Stimulated activated naive B cell treated with anti-CD40 and anti-IgM and Interleukin-4, amounts not matched to agents 10 μg/mL and 1 μg/mL and 100 μg/mL, for 72 hours (primary cell): Measurements from ENCODE around the gene MAPK8IP3.
A peak's percentile ranks its signal among the peaks of the same experiment; 100 is the strongest.

Source experiments
- ATAC-seq, 2 donors: fragments of 150-1000 bp; cut with Tn5 transposase; replicated peaks; 2 replicates each; pipeline ENCODE4 v1.10.0; 2021; ENCODE audit warnings: moderate library complexity in 1 of 2
- DNase-seq: peaks from one replicate; pipeline ENCODE4 v3.0.0; 2021
- H3K27ac Mint-ChIP-seq: one replicate; pipeline ENCODE4 v1.8.0; 2022; ENCODE audit warnings: mild to moderate bottlenecking, mixed read lengths
- H3K27me3 Mint-ChIP-seq, 2 donors: one replicate each; pipeline ENCODE4 v1.8.0; 2022; ENCODE audit warnings: mixed read lengths in 2 of 2
- H3K36me3 Mint-ChIP-seq, 2 donors: one replicate each; pipeline ENCODE4 v1.8.0; 2022; ENCODE audit warnings: mixed read lengths in 2 of 2, mild to moderate bottlenecking in 1 of 2
- H3K4me1 Mint-ChIP-seq, 2 donors: one replicate each; pipeline ENCODE4 v1.8.0; 2022; ENCODE audit warnings: mixed read lengths in 2 of 2, mild to moderate bottlenecking in 1 of 2
- H3K4me3 Mint-ChIP-seq, 2 donors: one replicate each; pipeline ENCODE4 v1.8.0; 2022; ENCODE audit warnings: mild to moderate bottlenecking in 2 of 2, mixed read lengths in 2 of 2, moderate library complexity in 1 of 2
- H3K9me3 Mint-ChIP-seq, 2 donors: one replicate each; pipeline ENCODE4 v1.8.0; 2022; ENCODE audit warnings: mixed read lengths in 2 of 2, mild to moderate bottlenecking in 1 of 2

MAPK8IP3 gene

DNA sequence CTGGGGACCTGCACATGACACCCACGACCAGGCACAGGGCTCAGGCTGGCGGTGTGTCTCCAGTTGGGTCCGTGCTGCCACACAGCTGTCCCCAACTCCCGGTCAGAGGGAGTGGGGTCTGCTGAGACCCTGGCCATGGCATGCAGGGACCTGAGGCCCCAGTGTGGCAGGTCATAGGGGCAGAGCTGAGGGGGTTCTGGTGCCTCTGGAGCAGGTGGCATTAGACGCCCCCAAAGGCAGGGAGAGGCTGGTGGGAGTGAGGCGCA, 81.0 kb downstream of the MAPK8IP3 start:
- Mint-ChIP-seq H3K9me3 (no peaks in the 10 kb centered on the region), H3K4me1 (peaks cover 6 to 24% of the 10 kb centered on the region in 2 donors), H3K36me3 (peaks cover 16 to 22% of the 10 kb centered on the region in 2 donors), H3K27ac (no peak overlapping the region), H3K4me3 (no peak overlapping the region), H3K27me3 (no peaks in the 10 kb centered on the region)
- no peak for ATAC-seq
- no peak for DNase-seq

DNA sequence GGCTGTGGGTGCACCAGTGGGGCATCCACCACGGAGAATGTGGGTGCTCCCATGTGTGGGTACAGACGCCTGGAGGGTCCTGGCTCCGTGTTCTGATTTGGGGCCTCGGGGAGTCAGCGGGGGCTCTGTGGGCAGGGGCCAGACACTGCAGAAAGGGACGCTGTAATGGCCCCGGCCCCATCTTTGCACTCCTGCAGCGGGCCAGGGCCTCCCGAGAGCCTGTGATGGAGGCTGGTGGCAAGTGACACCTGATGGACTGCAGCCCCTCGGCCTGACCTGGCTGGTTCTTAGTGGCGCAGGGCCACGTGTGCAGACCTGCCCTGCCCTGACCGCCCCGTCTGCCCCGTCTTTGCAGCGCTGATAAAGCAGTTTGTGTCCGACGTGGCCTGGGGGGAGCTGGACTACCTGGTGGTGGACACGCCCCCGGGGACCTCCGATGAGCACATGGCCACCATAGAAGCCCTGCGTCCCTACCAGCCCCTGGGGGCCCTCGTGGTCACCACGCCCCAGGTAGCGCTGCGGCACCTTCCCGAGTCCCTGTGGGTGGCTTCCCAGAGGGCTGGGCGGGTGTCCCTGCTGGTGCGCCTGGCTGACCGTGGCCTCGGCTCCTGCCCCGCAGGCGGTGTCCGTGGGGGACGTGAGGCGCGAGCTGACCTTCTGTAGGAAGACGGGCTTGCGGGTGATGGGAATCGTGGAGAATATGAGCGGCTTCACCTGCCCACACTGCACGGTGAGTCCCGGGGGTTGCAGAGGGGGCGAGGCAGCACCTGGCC, 81.5 kb downstream of the MAPK8IP3 start:
- peaks cover 16 to 23% of the 10 kb centered on the region in 2 donors for H3K36me3 Mint-ChIP-seq
- H3K9me3 Mint-ChIP-seq = no peaks in the 10 kb centered on the region
- H3K27ac Mint-ChIP-seq = no peak overlapping the region
- H3K4me1 Mint-ChIP-seq = peaks cover 6 to 23% of the 10 kb centered on the region in 2 donors
- no peaks in the 10 kb centered on the region for H3K27me3 Mint-ChIP-seq
- ATAC-seq = no peak
- H3K4me3 Mint-ChIP-seq = no peak overlapping the region
- no peak for DNase-seq

DNA sequence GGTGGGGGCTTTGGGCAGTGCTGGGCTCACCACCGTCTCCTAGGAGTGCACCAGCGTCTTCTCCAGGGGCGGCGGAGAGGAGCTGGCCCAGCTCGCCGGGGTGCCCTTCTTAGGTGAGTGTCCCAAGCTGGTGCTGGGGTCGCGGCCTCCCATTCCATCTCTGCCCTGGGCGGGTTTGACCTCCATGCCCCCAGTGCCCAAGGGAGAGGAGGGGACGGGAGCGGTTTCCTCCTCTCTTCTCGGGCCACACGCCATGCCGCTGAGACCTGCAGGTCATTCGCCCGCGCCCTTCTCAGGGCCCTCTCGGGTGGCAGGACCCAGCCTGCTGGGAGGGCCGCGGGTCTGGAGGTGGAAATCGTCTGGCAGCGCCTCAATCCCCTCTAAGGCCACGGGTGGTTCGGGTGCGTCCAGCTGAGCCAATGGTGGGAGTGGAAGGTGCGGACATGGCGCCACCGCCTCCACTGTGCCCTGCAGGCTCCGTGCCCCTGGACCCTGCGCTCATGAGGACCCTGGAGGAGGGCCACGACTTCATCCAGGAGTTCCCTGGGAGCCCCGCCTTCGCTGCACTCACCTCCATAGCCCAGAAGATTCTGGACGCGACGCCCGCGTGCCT, 82.2 kb downstream of the MAPK8IP3 start:
- no peak for ATAC-seq

DNA sequence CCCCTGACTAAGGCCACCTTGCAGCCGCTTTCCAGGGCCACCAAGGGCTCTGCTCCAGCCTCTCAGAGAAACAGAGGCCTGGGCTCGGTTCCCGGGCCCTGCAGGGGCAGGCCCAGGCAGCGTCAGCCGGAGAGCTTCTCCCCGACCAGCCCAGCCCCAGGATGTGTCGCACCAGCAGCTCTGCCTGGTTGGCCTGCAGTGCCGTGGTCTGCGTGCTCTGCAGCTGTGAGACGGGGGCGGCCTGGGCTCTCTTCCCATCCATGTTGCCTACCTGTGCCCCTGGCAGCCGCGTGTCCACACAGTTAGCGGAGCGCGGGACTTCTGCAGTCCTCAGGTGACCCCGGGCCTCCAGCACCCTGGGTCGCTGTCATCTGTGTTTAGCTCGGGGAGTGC, 82.7 kb downstream of the MAPK8IP3 start:
- no peaks in the 10 kb centered on the region for H3K27me3 Mint-ChIP-seq
- no peak for ATAC-seq
- no peak overlapping the region for H3K4me3 Mint-ChIP-seq
- H3K9me3 Mint-ChIP-seq = no peaks in the 10 kb centered on the region
- DNase-seq = no peak
- peaks cover 6 to 21% of the 10 kb centered on the region in 2 donors for H3K4me1 Mint-ChIP-seq
- peaks cover 16 to 24% of the 10 kb centered on the region in 2 donors for H3K36me3 Mint-ChIP-seq
- H3K27ac Mint-ChIP-seq = no peak overlapping the region

More for the DNA sequence above, 82.2 kb downstream of the MAPK8IP3 start:
- DNase-seq = no peak
- Mint-ChIP-seq H3K36me3 (peaks cover 16 to 24% of the 10 kb centered on the region in 2 donors), H3K27me3 (no peaks in the 10 kb centered on the region), H3K4me3 (no peak overlapping the region), H3K4me1 (peaks cover 6 to 23% of the 10 kb centered on the region in 2 donors), H3K9me3 (no peaks in the 10 kb centered on the region), H3K27ac (no peak overlapping the region)

DNA sequence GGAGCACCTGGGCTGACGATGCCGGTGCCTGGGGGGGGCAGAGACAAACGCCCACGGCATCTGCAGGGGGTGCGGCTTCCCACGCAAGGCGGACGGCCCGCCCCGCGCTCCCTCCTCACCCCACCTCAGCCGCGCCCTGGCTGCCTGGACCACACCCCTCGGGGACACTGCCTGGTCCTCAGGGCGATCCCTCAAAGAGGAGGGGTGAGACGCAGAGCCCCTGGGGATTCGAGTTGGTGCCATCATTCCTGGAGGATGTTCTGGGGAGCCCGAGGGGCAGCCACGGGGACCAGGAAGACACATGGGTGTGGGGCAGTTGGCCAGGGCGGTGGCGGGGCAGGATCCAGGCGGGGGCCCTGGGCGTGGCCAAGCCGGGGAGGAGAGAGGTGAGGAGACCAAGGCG, 83.6 kb downstream of the MAPK8IP3 start:
- H3K27me3 Mint-ChIP-seq = no peaks in the 10 kb centered on the region
- no peak overlapping the region for H3K4me3 Mint-ChIP-seq
- peaks cover 6 to 16% of the 10 kb centered on the region in 2 donors for H3K4me1 Mint-ChIP-seq
- H3K27ac Mint-ChIP-seq = no peak overlapping the region
- H3K9me3 Mint-ChIP-seq = no peaks in the 10 kb centered on the region
- peaks cover 16 to 24% of the 10 kb centered on the region in 2 donors for H3K36me3 Mint-ChIP-seq
- DNase-seq (no peak), ATAC-seq (no peak)

DNA sequence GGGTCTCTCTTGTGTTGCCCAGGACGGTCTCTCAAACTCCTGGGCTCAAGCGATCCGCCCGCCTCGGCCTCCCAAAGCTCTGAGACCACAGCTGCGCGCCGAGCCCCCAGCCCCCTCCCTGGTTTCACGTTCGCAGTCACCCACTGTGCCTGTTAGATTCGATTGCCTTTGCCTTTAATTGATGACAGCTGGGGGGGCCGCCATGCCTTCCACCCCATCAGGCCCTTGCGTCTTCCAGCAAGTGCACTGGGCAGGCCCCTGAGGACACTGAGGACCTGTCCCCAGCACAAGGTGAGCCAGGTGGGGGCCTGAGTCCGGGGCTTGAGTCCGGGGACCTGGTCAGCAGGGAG, 84.2 kb downstream of the MAPK8IP3 start:
- Mint-ChIP-seq H3K4me3 (no peak overlapping the region), H3K9me3 (no peaks in the 10 kb centered on the region), H3K4me1 (peaks cover 3 to 11% of the 10 kb centered on the region in 2 donors), H3K27ac (peak overlapping the region; percentile 3), H3K27me3 (no peaks in the 10 kb centered on the region), H3K36me3 (peaks cover 13 to 22% of the 10 kb centered on the region in 2 donors)
- DNase-seq (no peak), ATAC-seq (no peak)

DNA sequence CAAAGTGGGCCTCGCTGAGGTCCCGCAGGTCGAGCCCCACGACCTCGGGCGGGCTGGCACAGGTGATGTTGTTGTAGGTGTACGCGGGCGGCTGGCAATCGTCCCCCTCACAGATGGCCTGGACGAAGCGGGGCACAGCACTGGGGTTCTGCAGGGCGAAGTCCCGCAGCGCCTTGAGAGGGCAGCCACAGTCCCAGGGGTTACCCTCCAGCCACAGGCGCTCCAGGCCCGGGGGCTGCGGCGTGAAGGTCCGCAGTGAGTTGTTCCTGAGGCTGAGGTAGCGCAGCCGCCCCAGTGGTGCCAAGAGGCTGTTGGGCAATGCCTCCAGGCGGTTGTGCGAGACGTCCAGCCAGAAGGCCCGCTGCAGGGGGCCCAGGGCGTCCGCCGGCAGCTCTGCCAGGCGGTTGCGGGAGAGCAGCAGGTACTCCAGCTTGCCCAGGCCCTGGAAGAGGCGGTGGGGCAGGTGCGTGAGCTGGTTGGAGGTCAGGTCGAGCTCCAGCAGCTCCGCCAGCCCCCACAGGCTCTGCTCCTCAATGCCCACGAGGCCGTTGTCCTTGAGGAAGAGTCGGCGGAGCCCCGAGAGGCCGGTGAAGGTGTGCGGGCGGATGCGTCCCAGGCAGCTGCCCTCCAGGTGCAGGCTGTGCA, 84.7 kb downstream of the MAPK8IP3 start:
- no peak for ATAC-seq
- no peak for DNase-seq
- H3K9me3 Mint-ChIP-seq = no peaks in the 10 kb centered on the region
- H3K4me3 Mint-ChIP-seq = no peak overlapping the region
- H3K27me3 Mint-ChIP-seq = no peaks in the 10 kb centered on the region
- peak overlapping the region; percentile 3 for H3K27ac Mint-ChIP-seq
- H3K36me3 Mint-ChIP-seq = peaks cover 10 to 25% of the 10 kb centered on the region in 2 donors
- peaks cover 2 to 6% of the 10 kb centered on the region in 2 donors for H3K4me1 Mint-ChIP-seq

DNA sequence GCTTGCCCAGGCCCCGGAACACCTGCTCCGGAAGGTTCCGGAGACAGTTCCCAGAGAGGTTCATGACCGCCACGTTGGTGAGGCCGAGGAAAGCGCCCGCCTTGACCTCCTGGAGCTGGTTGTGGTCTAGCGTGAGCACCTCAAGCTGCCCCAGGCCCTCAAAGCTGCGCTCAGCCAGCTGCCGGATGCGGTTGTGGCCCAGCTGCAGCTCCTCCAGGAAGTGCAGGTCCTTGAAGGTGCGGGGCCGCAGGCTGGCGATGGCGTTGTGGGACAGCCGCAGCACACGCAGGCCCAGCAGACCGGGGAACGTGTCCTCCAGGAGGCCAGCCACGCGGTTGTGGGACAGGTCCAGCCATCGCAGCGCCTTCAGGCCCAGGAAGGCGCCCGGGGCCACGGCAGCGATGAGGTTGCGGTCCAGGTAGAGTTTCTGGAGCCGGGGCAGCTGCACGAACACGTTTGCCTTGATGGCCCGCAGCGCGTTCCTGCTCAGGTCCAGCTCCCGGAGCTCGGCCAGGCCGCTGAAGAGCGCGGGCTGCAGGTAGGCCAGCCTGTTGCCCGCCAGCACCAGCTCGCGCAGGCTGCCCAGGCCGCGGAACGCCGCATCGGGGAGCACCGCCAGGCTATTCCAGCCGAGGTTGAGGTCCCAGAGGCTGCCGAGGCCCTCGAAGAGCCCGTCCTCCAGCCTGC, 85.4 kb downstream of the MAPK8IP3 start:
- H3K36me3 Mint-ChIP-seq = peaks cover 10 to 25% of the 10 kb centered on the region in 2 donors
- no peaks in the 10 kb centered on the region for H3K27me3 Mint-ChIP-seq
- no peaks in the 10 kb centered on the region for H3K9me3 Mint-ChIP-seq
- H3K4me1 Mint-ChIP-seq = peaks cover 2 to 5% of the 10 kb centered on the region in 2 donors
- DNase-seq = no peak
- no peak overlapping the region for H3K4me3 Mint-ChIP-seq
- no peak overlapping the region for H3K27ac Mint-ChIP-seq
- no peak for ATAC-seq

DNA sequence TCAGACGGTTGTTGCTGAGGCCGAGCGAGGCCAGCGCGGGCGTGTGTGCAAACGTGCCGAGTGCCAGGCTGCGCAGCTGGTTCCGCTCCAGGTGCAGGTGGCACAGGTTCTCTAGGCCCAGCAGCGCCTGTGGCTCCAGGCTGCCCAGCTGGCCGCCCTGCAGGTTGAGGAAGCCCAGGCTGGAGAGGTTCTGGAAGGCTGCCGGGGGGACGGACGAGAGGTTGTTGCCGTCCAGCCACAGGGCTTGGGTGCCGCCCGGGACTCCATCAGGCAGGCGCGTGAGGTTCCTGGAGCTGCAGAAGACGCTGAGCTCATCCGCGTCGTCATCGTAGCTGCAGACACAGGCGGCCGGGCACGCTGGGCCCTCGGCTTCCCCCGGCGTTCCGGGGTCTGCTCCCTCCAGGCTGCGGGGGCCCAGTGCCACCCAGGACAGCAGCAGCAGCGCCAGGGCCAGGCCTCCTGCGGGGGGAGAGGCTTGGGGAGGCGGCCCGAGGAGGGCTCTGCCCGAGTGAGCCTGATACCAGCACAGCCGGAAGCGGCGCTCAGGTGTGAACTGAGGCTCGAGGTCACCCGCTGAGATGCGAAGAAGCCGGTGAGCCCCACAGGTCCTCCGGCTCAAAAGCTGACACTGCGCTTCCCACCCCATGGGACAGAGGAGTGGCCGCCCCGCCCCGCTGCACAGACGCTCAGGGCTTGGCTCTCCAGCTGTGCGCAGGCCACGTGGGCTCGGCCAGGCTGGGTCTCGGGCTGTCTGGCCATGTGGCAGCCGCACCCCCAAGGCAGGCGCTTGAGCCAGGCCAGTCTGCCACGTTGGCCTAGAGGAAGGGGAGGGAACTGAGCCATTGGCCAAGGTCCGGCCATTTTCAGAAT, 86.2 kb downstream of the MAPK8IP3 start:
- peaks cover 15 to 24% of the 10 kb centered on the region in 2 donors for H3K36me3 Mint-ChIP-seq
- no peaks in the 10 kb centered on the region for H3K27me3 Mint-ChIP-seq
- H3K27ac Mint-ChIP-seq = no peak overlapping the region
- peaks cover 0 to 3% of the 10 kb centered on the region in 2 donors for H3K9me3 Mint-ChIP-seq
- H3K4me1 Mint-ChIP-seq = peaks cover 2 to 5% of the 10 kb centered on the region in 2 donors
- no peak for ATAC-seq
- DNase-seq = no peak
- no peak overlapping the region for H3K4me3 Mint-ChIP-seq

DNA sequence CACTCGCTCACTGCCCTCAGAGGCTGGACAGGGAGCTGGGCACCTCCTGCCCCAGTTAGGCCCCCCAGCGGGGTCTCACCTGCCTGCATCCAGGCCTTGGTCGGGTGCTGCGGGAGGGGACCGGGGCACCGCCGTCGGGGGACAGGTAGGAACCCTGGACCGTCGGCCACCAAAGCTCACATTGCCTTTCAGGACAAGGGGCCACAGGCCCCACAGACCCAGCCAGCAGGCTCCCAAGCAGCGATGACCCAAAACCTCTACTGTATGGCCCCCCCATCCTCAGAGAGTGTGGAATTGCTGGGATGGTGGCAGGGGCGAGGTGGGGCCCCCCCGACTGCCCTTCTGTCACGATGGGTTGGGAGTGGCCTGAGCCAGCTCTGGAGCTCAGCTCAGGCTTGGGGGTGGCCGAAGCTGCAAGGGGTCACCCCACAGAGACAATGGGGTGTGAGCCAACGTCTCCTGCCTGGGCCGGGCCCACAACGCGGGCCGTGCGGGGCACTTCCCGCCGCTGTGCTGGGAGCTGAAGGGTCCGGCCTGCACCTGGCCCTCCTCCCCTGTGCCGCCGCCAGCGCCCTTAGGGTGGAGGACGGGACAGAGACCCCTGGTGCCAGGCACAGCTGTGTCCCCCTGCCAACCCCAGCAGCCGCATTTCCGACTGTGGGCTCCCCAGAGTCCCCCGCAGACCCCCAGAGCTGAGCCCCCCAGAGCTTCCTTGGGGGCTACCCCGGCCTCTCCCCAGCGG, 87.0 kb downstream of the MAPK8IP3 start:
- peaks cover 2 to 5% of the 10 kb centered on the region in 2 donors for H3K4me1 Mint-ChIP-seq
- no peak overlapping the region for H3K27ac Mint-ChIP-seq
- H3K27me3 Mint-ChIP-seq = no peaks in the 10 kb centered on the region
- no peak overlapping the region for H3K4me3 Mint-ChIP-seq
- ATAC-seq = no peak
- peaks cover 0 to 4% of the 10 kb centered on the region in 2 donors for H3K9me3 Mint-ChIP-seq
- H3K36me3 Mint-ChIP-seq = peaks cover 17 to 24% of the 10 kb centered on the region in 2 donors
- no peak for DNase-seq

DNA sequence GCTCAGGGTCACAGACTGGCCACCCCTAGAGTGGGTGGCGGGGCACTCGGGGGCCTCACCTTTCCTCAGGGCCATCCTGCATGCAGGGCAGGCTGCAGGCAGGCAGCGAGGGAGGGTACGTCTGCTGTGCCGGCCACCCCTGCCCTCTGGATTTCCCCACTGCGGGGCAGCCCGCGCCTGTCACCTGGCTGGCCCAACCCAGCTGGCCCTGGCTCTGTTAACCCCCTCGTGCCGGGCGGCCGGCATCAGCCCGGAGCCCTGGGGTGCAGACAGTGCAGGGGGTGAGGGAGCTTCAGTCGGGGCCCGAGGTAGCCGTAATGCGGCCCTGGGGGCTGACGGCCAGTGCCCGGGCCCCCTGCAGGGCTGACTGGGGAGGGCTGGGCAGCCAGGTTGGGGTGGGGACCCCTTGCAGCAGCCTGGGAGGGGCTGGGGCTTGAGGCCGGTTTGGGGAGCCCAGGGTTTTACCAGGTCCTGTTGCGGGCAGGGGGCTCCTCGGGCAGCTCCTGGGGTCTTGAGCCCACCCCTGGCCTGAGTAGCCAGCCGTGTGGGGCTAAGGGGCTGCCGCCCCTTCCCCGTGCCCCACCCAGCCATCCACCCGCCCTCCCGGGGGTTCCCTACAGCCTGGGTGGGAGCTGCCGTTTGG, 87.7 kb downstream of the MAPK8IP3 start, which contains the start of gene IGFALS:
IGFALS (minus strand) TSS at position 128 of the 643 bp plus-strand sequence; CDS start at position 75, 53 bp downstream.
- Mint-ChIP-seq H3K4me3 (no peak within 1 kb of the TSS), H3K27me3 (no peaks in the 10 kb centered on the region), H3K9me3 (peaks cover 0 to 5% of the 10 kb centered on the region in 2 donors), H3K36me3 (peaks cover 18 to 21% of the 10 kb centered on the region in 2 donors), H3K27ac (no peak within 1 kb of the TSS), H3K4me1 (peaks cover 2 to 4% of the 10 kb centered on the region in 2 donors)
- DNase-seq (no peak), ATAC-seq (no peak)

DNA sequence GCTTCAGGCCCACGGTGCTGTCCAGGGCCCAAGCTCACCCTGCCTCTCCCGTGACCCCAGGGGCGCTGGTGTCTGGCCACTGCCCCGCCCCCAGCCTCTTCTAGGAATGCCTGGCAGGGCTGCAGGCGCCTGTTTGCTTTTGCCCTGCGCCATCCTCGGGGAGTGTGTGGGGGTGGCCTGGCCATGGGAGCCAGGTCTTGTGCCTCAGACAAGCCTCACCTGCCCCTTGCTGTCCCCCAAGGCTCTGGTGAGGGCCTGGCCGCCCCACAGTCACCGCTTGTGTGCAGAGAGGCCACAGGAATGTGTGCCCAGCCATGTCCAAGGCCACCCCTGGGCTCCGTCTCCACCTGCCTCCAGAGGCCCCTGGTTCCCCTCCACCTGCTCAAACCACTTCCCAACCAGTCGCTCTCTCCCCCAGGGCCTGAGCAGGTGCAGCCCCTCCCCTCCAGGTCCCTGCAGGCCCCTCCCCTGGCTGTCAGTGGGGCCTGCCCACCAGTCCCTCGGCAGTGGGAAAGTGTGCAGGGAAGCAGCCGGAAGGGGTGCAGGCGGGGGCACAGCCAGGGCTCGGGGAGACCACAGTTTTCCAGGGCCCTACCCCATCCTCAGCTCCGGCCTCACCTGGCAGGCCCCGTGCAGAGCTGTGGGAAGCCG, 88.4 kb downstream of the MAPK8IP3 start:
- no peak overlapping the region for H3K27ac Mint-ChIP-seq
- H3K4me3 Mint-ChIP-seq = no peak overlapping the region
- H3K36me3 Mint-ChIP-seq = peaks cover 18 to 22% of the 10 kb centered on the region in 2 donors
- ATAC-seq = no peak
- no peaks in the 10 kb centered on the region for H3K27me3 Mint-ChIP-seq
- peaks cover 4 to 9% of the 10 kb centered on the region in 2 donors for H3K9me3 Mint-ChIP-seq
- H3K4me1 Mint-ChIP-seq = no peaks in the 10 kb centered on the region
- DNase-seq = no peak
